ENCODE data around the gene TOX4. TPM values are rescaled to one million over a fixed set of nuclear protein-coding genes. Genes with fewer than 3 reads are reported as not detected.

TOX4 gene
- 21.5 and 30.5 TPM in 2 replicates for total RNA-seq

GRCh38 chr14:21476925-21477681 is at the start of gene TOX4, which contains the start of gene RAB2B:
Gene TOX4, plus strand, starts transcription at chr14:21477195. Its CDS starts 84 bp downstream, at chr14:21477279.
Gene RAB2B, minus strand, starts transcription at chr14:21476959. Its CDS starts 87 bp downstream, at chr14:21476872.

GRCh38 chr14:21455912-21456667 is 20.9 kb upstream of the TOX4 start, which contains the start of gene CHD8:
Gene CHD8, minus strand, starts transcription at chr14:21456123. Its CDS starts 24,480 bp downstream, at chr14:21431643.

GRCh38 chr14:21510735-21511657 is 34.0 kb downstream of the TOX4 start, which contains the start of gene METTL3:
Gene METTL3, minus strand, starts transcription at chr14:21511340. Its CDS starts 117 bp downstream, at chr14:21511223.

GRCh38 chr14:21525962-21526671 is 49.1 kb downstream of the TOX4 start, which contains the start of gene SALL2:
Gene SALL2, minus strand, starts transcription at chr14:21526346. Its CDS starts 219 bp downstream, at chr14:21526127.

Other genes with a start within 250 kb of the TOX4 start
- 591 and 671 TPM in 2 replicates for gene HNRNPC, start 207.8 kb upstream of the TOX4 start, total RNA-seq
- gene RPGRIP1, start 197.1 kb upstream of the TOX4 start, total RNA-seq = not detected in 2 replicates
- gene SUPT16H, start 93.2 kb upstream of the TOX4 start, total RNA-seq = 71.5 and 86.1 TPM in 2 replicates
- gene CHD8, start 21.1 kb upstream of the TOX4 start, total RNA-seq = 47.7 and 51.1 TPM in 2 replicates
- 20.7 and 24.2 TPM in 2 replicates for gene RAB2B, start 236 bp upstream of the TOX4 start, total RNA-seq
- gene METTL3, start 34.1 kb downstream of the TOX4 start, total RNA-seq = 39.2 and 52.8 TPM in 2 replicates
- gene SALL2, start 49.2 kb downstream of the TOX4 start, total RNA-seq = 1.5 and 2.1 TPM in 2 replicates
- not detected in 2 replicates for gene OR10G3, start 102.9 kb downstream of the TOX4 start, total RNA-seq
- not detected in 2 replicates for gene OR10G2, start 157.7 kb downstream of the TOX4 start, total RNA-seq
- not detected in 2 replicates for gene OR4E2, start 176.6 kb downstream of the TOX4 start, total RNA-seq
- not detected in 2 replicates for gene OR4E1, start 196.6 kb downstream of the TOX4 start, total RNA-seq

All from aortic smooth muscle cell (primary cell).